GM23248 (cell line): ENCODE data around the gene UNC93B1. TPM values are rescaled to one million over a fixed set of nuclear protein-coding genes. Genes with fewer than 3 reads are reported as not detected.

Experiments
- DNase-seq: peaks from one replicate; pipeline ENCODE4 v3.0.0-alpha.2; 2015
- H2AFZ ChIP-seq: fragments of 200-600 bp; sonication (generic); 2 replicates; pipeline ENCODE4 v1.6.1; 2016; ENCODE audit warnings: antibody characterized with exemption
- H3F3A ChIP-seq: fragments of 200-600 bp; sonication (generic); 2 replicates; pipeline ENCODE4 v1.6.1; 2016; ENCODE audit warnings: mild to moderate bottlenecking, antibody characterized with exemption, mixed run types; ENCODE audit not compliant: insufficient read depth
- H3K27ac ChIP-seq: fragments of 200-600 bp; sonication (generic); 2 replicates; pipeline ENCODE4 v1.5.1; 2016; ENCODE audit warnings: mild to moderate bottlenecking
- H3K27me3 ChIP-seq: fragments of 200-600 bp; sonication (generic); replicated peaks from 2 replicates; pipeline ENCODE4 v1.6.1; 2016; ENCODE audit warnings: mild to moderate bottlenecking; ENCODE audit not compliant: insufficient read depth
- H3K36me3 ChIP-seq: fragments of 200-600 bp; sonication (generic); 2 replicates; pipeline ENCODE4 v1.6.1; 2016; ENCODE audit warnings: low read depth, mild to moderate bottlenecking
- H3K4me1 ChIP-seq: fragments of 200-600 bp; sonication (generic); 2 replicates; pipeline ENCODE4 v1.6.1; 2016; ENCODE audit warnings: mild to moderate bottlenecking; ENCODE audit not compliant: insufficient read depth
- H3K4me2 ChIP-seq: fragments of 200-600 bp; sonication (generic); one replicate; pipeline ENCODE4 v1.6.1; 2016; ENCODE audit warnings: mild to moderate bottlenecking; ENCODE audit not compliant: unreplicated experiment
- H3K4me3 ChIP-seq: fragments of 200-600 bp; sonication (generic); 2 replicates; pipeline ENCODE4 v1.5.1; 2016; ENCODE audit warnings: mild to moderate bottlenecking
- H3K79me2 ChIP-seq: fragments of 200-600 bp; sonication (generic); 2 replicates; pipeline ENCODE4 v1.6.1; 2016; ENCODE audit warnings: mild to moderate bottlenecking; ENCODE audit not compliant: insufficient read depth
- H3K9ac ChIP-seq: fragments of 200-600 bp; sonication (generic); 2 replicates; pipeline ENCODE4 v1.6.1; 2016; ENCODE audit warnings: mild to moderate bottlenecking
- H3K9me2 ChIP-seq: fragments of 200-600 bp; sonication (generic); 2 replicates; pipeline ENCODE4 v1.6.1; 2016; ENCODE audit warnings: mixed run types, mild to moderate bottlenecking, moderate library complexity; ENCODE audit not compliant: insufficient read depth
- H3K9me3 ChIP-seq: fragments of 200-600 bp; sonication (generic); one replicate; pipeline ENCODE4 v1.6.1; 2017; ENCODE audit warnings: low read depth
- H4K20me1 ChIP-seq: fragments of 200-600 bp; sonication (generic); 2 replicates; pipeline ENCODE4 v1.6.0; 2016; ENCODE audit not compliant: insufficient read depth
- EZH2 ChIP-seq: fragments of 200-600 bp; sonication (generic); IDR thresholded peaks from 2 replicates; pipeline ENCODE4 v1.6.1; 2018; ENCODE audit warnings: antibody characterized with exemption, mild to moderate bottlenecking; ENCODE audit not compliant: insufficient read depth, poor library complexity, severe bottlenecking
- EZH2phosphoT487 ChIP-seq: fragments of 200-600 bp; sonication (generic); IDR thresholded peaks from 2 replicates; pipeline ENCODE4 v1.6.1; 2018; ENCODE audit warnings: antibody characterized with exemption, moderate library complexity, mild to moderate bottlenecking, low read depth; ENCODE audit not compliant: insufficient read depth
- WGBS, 2 experiments: methylation state at CpG; one replicate each; pipeline ENCODE4 v1.1.6; 2015 to 2017; ENCODE audit warnings: low lambda C conversion rate in 2 of 2, low coverage in 1 of 2; ENCODE audit errors: missing lambda C conversion rate in 2 of 2; 5-methylcytosine and 5-hydroxymethylcytosine counted together
- in situ Hi-C: fragments of 300-500 bp; cut with MboI; formaldehyde crosslinking; loops from 2 replicates; pipeline ENCODE4 v1.15.0; 2020
- polyA plus RNA-seq: library from polyadenylated mRNA; unstranded; fragments of >200 nt; fragmentation: Nextera tagmentation; extraction: Ambion mirVana; gene quantifications from 2 replicates; pipeline ENCODE4 v1.2.1, GENCODE V29; 2016
- total RNA-seq: library from RNA; depleted of rRNA; stranded (reverse); fragments of >200 nt; shearing (Covaris generic); gene quantifications from 2 replicates; pipeline ENCODE4 v1.2.3, GENCODE V29; 2014

UNC93B1 gene
- total and polyA plus RNA-seq, 2 experiments from 2014 or later: 20.9 to 41.1 TPM

DNA sequence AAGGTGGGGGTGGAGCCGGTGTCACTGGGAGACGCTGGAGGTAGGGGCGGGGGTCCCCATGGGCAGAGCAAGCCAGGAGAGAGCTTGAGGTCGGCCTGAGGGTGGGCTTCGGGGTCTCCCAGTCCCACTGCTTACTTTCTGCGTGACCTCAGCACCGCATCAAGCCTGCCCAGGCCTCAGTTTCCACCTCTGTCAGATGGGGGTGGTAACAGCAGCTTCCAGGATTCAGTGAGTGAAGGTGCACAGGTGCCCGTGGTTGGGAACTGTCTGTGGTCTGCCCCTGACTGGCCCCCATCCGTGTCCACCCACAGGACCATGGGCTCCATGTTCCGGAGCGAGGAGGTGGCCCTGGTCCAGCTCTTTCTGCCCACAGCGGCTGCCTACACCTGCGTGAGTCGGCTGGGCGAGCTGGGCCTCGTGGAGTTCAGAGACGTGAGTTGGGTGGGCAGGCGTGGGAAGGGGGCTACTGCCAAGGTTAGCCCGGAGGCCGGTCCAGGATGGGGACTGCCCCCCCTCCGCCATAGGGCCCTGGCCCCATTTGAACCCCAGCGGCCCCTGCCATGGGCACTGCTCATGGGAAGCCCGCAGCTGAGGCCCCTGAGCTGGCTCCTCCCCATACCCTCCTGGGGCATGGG is 37.2 kb upstream of the UNC93B1 start:
- no peak for TF ChIP-seq EZH2phosphoT487
- TF ChIP-seq EZH2: no peak
- Histone ChIP-seq H3K9me3 (no peaks in the 10 kb centered on the region), H3K27ac (peak overlapping the region; percentile 56), H3K4me1 (peaks cover 9% of the 10 kb centered on the region; the same call in 1 of the 2 replicates), H3K36me3 (no peaks in the 10 kb centered on the region), H3K9me2 (no peaks in the 10 kb centered on the region), H3K9ac (peak overlapping the region; percentile 90), H4K20me1 (no peaks in the 10 kb centered on the region), H2AFZ (peak overlapping the region; percentile 63), H3K27me3 (no peaks in the 10 kb centered on the region), H3K4me2 (peak overlapping the region; percentile 89), H3K79me2 (peaks cover 51% of the 10 kb centered on the region), H3K4me3 (peak overlapping the region; percentile 92), H3F3A (no peaks in the 10 kb centered on the region)
- 71 to 72% methylated on average over 19 to 22 of the region's 23 CpGs for WGBS, 2 experiments
- DNase-seq: no peak
- in situ Hi-C loops: no loop called here

DNA sequence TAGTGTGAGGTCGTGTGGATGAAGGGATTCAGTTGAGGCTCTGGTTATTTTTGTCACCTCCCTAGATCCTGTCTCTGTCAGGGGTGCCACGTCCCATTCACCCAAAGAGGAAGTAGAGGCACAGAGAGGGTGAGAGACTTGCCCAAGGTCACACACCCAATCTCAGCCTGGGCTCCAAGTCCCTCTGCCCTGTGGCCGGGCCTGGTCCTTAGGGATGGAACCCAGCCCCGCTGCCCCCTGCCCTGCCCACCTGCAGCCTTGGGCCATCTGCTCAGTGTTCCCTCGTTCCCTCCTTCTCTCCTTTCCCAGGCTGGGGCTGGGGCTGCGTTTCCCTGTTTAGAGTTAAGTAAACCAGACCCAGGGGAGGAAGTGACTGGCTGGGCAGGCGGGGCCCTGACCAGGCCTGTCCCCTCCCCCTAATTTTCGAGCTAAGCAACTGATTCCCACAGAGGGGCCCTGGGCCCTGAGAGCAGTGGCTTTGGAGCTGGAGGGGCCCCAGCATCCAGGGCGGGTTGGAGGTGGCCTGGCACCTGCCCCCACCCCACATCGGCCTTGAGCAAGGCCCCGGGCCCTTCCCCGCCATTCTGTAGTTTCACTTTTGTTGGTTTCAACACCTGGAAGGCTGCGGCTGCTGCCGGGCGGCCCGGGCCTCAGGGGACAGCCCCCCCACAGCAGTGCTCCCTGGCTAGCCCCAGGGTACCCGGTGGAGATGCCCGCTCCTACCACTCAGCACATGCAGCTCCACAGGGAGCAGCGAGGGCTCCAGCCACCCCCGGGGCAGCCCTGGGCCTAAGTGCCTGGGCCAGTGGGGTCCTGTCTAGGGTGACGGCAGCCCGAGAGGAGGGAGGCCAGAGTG is 36.4 kb upstream of the UNC93B1 start:
- 8 to 10% methylated on average over 22 of the region's 22 CpGs for WGBS, 2 experiments
- Histone ChIP-seq H3K27me3 (no peaks in the 10 kb centered on the region), H3K36me3 (no peaks in the 10 kb centered on the region), H3K9ac (peak overlapping the region; percentile 90), H3K4me2 (peak overlapping the region; percentile 89), H3K79me2 (peaks cover 51% of the 10 kb centered on the region), H4K20me1 (no peaks in the 10 kb centered on the region), H3K9me3 (no peaks in the 10 kb centered on the region), H3F3A (no peaks in the 10 kb centered on the region), H2AFZ (peak overlapping the region; percentile 63), H3K4me3 (peak overlapping the region; percentile 92), H3K9me2 (no peaks in the 10 kb centered on the region), H3K27ac (peak overlapping the region; percentile 56), H3K4me1 (peaks cover 9% of the 10 kb centered on the region; the same call in 1 of the 2 replicates)
- in situ Hi-C loops: no loop called here
- peak; percentile 81 for DNase-seq
- TF ChIP-seq EZH2phosphoT487: no peak
- no peak for TF ChIP-seq EZH2

DNA sequence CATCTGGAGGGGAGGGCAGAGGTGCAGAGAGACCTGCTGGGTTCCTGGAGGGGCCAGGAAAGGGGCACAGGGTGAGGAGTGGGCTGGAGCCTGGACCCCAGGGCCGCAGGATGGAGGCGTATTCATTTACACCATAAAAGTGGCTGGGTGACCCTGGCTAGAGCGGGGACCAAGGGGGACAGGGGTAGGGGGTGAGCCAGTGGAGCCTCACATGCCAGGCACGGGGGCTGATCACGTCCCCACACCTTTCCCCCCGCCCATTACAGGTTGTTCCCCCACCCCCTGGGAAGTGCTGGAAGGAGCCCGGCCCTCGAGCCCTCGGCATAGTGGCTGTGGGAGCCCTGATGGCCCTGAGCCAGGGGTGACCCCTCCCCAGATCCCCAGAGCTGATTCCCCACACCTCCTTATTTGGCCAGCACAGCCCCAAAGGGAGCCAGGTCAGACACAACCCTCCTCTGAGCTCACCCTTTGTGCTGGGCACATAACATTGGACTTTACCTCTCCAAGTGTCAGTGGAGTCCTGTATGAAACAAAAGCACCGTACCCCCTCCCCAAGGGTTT is 35.7 kb upstream of the UNC93B1 start:
- TF ChIP-seq EZH2phosphoT487 (no peak), EZH2 (no peak)
- peak; percentile 30 for DNase-seq
- Histone ChIP-seq H3K4me3 (peak overlapping the region; percentile 92), H4K20me1 (no peaks in the 10 kb centered on the region), H3K9ac (peak overlapping the region; percentile 90), H3K27me3 (no peaks in the 10 kb centered on the region), H3K4me1 (peaks cover 9% of the 10 kb centered on the region; the same call in 1 of the 2 replicates), H3K79me2 (peaks cover 51% of the 10 kb centered on the region), H3K4me2 (peak overlapping the region; percentile 89), H3K27ac (peak overlapping the region; percentile 56), H3F3A (no peaks in the 10 kb centered on the region), H3K9me2 (no peaks in the 10 kb centered on the region), H2AFZ (peak overlapping the region; percentile 67; the same call in 1 of the 2 replicates), H3K36me3 (no peaks in the 10 kb centered on the region), H3K9me3 (no peaks in the 10 kb centered on the region)
- in situ Hi-C loops: no loop called here
- 22 to 33% methylated on average over 1 to 10 of the region's 10 CpGs for WGBS, 2 experiments
